22Rv1 (cell line): ENCODE results near the gene NYAP2.

Experiments
- H3K27ac ChIP-seq: fragments of 450-650 bp; 2 replicates; pipeline ENCODE4 v1.5.1; 2017
- CTCF ChIP-seq: fragments of 450-650 bp; IDR thresholded peaks from 2 replicates; pipeline ENCODE4 v1.5.1; 2017; ENCODE audit warnings: mild to moderate bottlenecking
- ZFX ChIP-seq: fragments of 450-650 bp; IDR thresholded peaks from 2 replicates; pipeline ENCODE4 v1.6.1; 2017; ENCODE audit warnings: antibody characterized with exemption, borderline replicate concordance

Gene NYAP2

DNA sequence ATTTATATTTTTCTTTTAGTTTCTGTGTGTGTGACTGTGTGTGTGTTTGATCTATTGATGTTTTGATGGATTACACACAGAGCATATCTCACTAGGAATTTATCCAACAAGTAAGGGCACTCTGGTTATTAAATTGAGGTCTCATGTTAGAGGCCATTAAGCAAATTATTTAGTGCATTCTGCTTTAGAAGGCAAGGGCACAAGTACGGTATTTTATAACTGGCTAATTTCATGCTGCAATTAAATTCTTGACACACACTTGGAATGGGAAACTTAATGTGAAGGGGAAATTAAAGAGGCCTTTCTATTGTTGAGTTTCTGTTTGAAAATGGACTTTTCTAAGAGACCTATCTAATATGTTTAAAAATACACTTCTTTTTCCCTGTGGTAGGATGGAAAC is 25.8 kb downstream of the NYAP2 start:
- H3K27ac ChIP-seq = no peak overlapping the region
- no peak for TF ChIP-seq CTCF
- TF ChIP-seq ZFX = no peak

- TF ChIP-seq CTCF (no peak), ZFX (no peak)
- no peak overlapping the region for H3K27ac ChIP-seq
These were observed 28.9 kb downstream of the NYAP2 start for GRCh38 chr2:225428360-225428759.

GRCh38 chr2:225429717-225430116 is 30.2 kb downstream of the NYAP2 start:
- TF ChIP-seq ZFX = no peak
- TF ChIP-seq CTCF = no peak
- no peak overlapping the region for H3K27ac ChIP-seq

DNA sequence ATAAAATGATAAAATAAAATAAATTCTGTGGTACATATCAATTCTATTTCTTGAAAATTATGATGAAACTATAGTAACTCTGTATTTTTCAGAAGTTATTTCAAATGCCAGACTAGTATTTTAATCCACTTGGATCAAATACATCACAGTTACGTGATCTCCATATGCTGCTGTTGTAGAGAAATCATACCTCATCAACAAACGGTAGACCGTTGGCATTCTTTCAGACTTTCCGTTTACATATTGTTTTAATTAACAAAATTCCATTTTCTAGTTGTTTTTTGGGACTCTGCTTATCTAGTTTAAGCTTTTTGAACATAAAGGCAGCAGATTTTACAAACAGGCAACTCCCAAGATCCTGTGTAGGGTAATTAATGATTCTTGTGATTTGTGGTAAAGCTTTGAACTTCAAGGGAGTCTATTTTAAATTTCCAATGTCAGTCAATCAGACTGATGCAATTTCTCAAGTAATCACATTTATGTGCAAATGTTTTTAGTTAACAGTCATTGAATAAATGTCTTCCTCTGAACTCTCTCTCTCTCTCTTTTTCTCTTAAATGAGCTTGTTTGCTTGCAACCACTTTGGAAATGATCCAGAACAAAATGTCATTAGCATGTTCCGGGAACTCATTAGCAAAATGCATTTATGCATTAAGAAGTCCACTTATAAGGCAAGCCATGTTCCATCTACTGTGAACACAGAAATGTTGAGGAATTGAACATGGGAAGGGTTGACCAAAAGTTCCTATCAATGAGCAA is 31.8 kb downstream of the NYAP2 start:
- TF ChIP-seq CTCF (no peak), ZFX (no peak)
- H3K27ac ChIP-seq = no peak overlapping the region

DNA sequence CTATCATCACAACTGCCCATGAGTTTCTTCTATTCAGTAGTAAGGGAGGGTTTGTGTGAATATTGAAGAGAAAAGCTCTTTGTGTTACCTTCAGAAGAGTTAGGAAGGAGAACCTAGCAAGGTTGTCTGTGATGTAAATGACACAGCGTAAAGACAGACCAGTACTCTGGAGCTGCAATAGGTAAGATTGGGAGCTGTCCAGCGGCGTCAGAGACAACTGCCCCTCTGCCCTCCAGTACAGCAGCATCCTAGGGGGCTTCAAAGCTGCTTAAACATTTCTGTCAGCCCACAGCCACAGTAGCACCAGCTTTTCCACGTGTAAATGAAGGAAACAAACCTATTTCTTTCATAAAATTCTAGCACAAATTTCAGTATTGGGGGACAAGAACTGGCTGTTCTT is 34.5 kb downstream of the NYAP2 start:
- TF ChIP-seq CTCF = no peak
- no peak for TF ChIP-seq ZFX
- no peak overlapping the region for H3K27ac ChIP-seq

DNA sequence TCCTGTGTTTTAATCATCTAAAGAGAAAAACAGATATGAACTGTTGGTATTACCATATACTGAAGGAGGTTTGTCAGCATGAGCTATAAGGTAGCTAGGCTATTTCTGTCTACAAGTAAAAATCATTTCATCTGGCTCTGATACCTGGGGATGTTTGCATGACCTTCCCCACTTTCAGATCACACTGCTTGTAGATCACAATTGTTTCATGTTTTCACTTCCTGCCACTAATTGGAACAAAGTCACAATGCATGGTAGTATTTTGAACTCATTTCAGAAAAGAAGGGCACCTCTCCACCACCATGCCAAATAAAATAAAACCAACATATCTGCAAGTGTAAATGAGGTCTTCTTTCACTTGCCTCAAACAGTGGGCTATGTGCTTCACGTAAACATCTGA is 37.8 kb downstream of the NYAP2 start:
- TF ChIP-seq CTCF (no peak), ZFX (no peak)
- no peak overlapping the region for H3K27ac ChIP-seq

- H3K27ac ChIP-seq = no peak overlapping the region
- TF ChIP-seq ZFX = no peak
- TF ChIP-seq CTCF = no peak
These were observed 38.7 kb downstream of the NYAP2 start for GRCh38 chr2:225438248-225438647.
